NCI-H748 (cell line): ENCODE results near the gene PEX11B.

Experiments
- DNase-seq: peaks from one replicate; lab custom pipeline; 2025; ENCODE audit not compliant: unreplicated experiment; lab: John Stamatoyannopoulos, UW

PEX11B gene

GRCh38 chr1:145908653-145909052 lies 9.9 kb downstream of the PEX11B start:
- DNase-seq = no peak

DNA sequence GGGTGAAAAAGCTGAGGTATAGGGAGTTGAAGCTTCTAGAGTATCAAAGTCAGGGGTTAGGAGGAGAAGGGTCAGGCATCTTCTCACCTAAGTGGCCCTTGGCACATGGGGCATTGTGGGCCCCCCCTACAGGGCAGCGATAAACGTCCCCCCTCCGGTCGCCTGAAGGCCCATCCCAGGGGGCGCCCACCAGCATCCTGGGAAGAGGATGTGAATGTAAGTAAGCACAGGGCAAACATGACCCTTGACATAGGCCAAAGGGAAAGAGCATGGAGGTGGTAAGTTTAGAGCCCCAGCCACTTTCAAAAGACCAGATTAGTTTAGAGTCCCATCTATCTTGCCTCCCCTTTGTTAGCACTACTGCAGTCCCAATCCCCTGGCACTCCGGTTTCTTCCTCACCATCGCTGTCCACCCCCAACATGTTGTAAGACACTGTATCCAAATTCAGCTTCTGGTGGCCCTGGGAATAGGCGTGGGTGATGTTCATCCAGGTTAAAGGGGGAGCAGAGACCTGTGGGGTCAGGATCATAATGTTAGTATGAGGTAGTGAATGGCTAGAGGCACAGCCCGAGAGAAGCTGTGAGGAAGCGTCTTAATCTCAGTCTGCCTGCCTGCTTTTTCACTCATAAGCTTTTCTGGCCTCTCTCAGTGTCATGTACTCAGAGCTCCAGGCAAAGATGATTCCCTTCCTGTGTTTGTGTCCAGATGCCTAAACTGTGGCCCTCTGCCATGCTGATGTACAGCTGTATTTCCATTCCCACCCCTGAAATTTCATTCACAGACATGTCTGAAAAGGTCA lies 11.4 kb downstream of the PEX11B start:
- no peak for DNase-seq

GRCh38 chr1:145901312-145902021 lies 17.1 kb downstream of the PEX11B start:
- DNase-seq = no peak

- DNase-seq = no peak
These were observed 19.8 kb downstream of the PEX11B start for GRCh38 chr1:145898756-145899155.

- no peak for DNase-seq
These were observed 20.5 kb downstream of the PEX11B start for GRCh38 chr1:145897969-145898368.

- DNase-seq = no peak
These were observed 23.0 kb downstream of the PEX11B start for GRCh38 chr1:145895471-145895870.

GRCh38 chr1:145893306-145894055 lies 25.0 kb downstream of the PEX11B start:
- DNase-seq = no peak

DNA sequence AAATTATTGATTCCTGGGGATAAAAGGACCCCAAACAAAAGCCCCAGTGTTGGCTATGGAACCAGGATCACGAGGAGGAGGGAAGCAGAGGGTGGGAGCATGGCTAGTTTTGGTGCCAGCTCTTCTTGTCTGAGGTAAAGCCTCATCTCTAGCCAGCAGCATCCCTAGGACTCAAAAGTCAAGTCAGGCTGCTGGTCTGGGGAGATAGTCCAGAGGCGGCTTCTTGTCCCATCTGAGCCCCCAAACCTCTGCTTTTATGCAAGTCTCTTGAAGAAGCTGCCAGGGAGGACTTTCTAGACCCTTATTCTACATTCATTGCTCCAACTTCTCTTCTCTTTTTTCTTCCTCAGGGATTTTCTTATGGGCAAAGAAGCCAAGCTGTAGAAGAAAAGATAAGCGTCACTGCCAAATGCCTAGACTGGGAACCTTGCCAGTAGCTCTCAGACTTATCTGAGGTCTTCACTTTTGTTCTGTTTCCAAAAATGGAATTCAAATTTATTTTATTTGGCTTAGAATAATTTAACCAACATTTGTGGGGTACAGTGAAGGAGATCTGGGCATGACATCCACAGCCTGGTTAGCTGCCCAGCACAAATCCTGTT lies 25.9 kb downstream of the PEX11B start:
- peak; percentile 34 for DNase-seq

- DNase-seq = peak; percentile 98
These were observed 26.7 kb downstream of the PEX11B start for GRCh38 chr1:145891587-145892485.

- DNase-seq = peak; percentile 44
These were observed 27.4 kb downstream of the PEX11B start for GRCh38 chr1:145891143-145891542.

DNA sequence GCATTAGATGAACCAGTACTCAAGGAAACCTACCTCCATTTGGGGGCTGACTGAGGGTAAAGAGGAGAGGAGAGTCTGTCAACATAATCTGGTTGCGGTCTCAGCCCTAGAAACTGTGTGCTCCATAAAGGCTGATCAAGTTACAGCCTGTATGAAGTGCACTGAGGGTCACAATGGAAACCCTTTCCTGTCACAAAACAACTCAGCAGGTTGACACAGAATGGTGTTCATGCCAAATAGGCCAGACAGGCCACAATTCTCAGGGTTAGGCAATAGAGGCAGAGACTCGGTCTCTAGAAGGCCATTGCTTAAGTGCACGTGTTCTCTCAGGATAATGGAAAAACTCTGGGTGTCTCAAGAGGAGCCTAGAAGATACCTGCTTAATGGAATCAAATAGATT lies 28.8 kb downstream of the PEX11B start:
- DNase-seq = peak; percentile 38

DNA sequence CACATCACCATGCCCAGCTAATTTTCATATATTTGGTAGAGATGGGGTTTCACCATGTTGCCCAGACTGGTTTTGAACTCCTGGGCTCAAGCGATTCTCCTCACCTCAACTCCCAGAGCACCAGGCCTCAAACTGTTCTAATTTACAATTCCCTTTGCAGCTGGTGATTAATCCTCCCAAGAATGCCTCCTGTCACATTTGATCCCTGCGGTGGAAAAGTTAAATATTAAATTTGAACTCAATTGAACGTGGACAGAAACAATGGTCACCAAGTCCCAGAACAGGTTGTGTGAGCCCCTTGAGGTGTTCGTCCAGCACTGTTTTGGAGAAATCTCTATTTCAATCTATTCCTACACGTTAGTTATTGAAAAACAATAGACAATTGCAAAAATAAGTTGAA lies 30.9 kb downstream of the PEX11B start:
- no peak for DNase-seq

GRCh38 chr1:145886816-145887215 lies 31.7 kb downstream of the PEX11B start:
- DNase-seq = no peak

DNA sequence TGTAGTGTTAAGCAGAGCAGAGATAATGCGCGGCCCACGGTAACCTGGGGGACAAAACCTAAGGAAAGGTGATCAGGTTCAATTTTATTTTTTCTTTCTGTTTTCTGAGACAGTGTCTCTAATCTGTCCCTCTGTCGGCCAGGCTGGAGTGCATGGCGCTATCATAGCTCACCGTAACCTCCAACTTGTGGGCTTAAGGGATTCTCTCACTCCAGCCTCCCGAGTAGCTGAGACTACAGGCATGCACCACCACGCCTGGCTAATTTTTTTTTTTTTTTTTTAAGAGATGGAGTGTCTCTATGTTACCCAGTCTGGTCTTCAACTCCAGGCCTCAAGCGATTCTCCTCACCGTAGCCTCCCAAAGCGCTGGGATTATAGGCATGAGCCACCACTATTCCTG lies 32.1 kb downstream of the PEX11B start:
- DNase-seq = no peak

GRCh38 chr1:145885738-145886287 lies 32.7 kb downstream of the PEX11B start, which contains the start of gene ANKRD35:
ANKRD35 (minus strand) TSS chr1:145885866; CDS start chr1:145885758, 108 bp downstream.
- peak; percentile 88 for DNase-seq

DNA sequence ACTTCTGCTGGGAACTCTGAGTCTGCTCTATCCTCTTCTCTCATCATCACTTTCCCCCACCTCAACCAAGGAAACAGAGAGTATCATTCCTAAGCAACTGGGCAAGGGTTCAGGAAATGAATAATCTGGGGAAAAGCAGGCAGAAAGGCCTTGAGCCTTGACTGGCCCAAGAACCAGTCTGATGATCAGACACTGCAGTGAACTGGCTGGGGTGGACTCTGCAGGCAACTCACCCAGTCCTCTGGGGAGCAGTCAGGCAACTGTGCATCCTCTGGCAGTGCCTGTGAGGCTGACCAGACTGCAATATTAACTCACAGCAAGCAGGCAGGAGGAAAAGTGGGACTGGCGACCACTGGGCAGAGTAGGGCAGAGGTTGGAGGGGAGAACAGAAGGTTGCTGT lies 33.8 kb downstream of the PEX11B start:
- DNase-seq = no peak

GRCh38 chr1:145879775-145880174 lies 38.7 kb downstream of the PEX11B start:
- DNase-seq = peak; percentile 99

GRCh38 chr1:145878724-145879123 lies 39.8 kb downstream of the PEX11B start:
- DNase-seq = peak; percentile 34

DNA sequence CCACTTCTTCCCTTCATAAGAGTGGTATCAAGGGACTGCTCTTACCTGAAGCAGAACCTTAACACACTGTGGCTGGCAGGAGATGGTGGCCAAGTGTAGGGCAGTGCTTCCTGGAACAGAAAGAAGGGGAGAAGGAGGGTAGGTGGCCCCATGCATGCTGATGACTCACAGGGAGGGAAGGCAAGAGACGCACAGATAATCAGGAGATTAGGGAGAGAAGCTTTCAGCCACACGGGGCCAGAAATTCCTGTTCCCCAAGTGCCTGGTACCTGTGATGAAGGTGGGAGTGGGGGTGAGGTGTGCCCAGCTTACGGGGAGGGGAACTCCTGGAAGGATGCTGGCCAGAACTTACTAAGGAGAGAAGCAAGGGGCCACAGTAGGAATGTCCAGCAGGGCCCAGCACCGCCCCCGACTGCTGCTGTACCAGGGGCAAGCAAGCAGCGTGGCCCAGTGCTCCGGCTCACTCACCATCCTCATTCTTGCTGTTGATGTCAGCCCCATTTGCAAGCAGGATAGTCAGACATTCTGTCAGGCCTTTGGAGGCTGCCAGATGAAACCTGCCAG lies 40.5 kb downstream of the PEX11B start:
- DNase-seq = no peak

DNA sequence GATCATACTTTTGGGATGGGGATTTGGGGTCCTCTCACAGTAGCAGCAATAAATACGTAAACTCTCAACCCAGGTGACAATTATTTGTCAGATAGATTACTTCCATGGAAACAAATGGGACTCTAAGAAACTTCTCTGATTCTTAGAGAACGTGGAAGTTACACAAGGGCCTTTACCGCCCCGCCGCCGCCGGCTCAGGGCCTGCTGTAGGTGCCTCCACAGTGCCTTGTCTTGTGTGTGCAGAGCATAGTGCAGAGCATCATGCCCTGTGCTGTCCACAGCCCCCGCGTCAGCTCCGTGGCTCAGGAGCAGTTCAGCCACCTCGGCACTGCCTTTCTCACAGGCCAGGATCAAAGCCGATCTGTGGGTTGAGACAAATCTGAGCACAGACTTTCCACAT lies 43.9 kb downstream of the PEX11B start:
- no peak for DNase-seq
